K562 (cell line): ENCODE data around the gene DAD1. TPM values are rescaled to one million over a fixed set of nuclear protein-coding genes. Genes with fewer than 3 reads are reported as not detected.

Experiments used
- ADNP ChIP-seq: fragments of 200-800 bp; sonication (Bioruptor generic); IDR thresholded peaks from 2 replicates; pipeline ENCODE4 v1.6.1; 2016; ENCODE audit warnings: missing genetic modification characterization, missing compliant biosample characterization
- HBP1 ChIP-seq: fragments of 450-650 bp; formaldehyde crosslinking; IDR thresholded peaks from 2 replicates; pipeline ENCODE4 v1.4.0; 2022; ENCODE audit warnings: missing genetic modification characterization
- HNRNPUL1 ChIP-seq: fragments of 200-400 bp; formaldehyde crosslinking; IDR thresholded peaks from 2 replicates; pipeline ENCODE4 v1.6.1; 2017; ENCODE audit warnings: low read length
- NBN ChIP-seq: fragments of 450-650 bp; IDR thresholded peaks from 2 replicates; pipeline ENCODE4 v1.6.1; 2016; ENCODE audit warnings: low read depth, mild to moderate bottlenecking
- SIX5 ChIP-seq, 2 experiments: IDR thresholded peaks; 2 replicates each; pipeline ENCODE4 v1.6.1; 2011; ENCODE audit warnings: low read length in 2 of 2, borderline replicate concordance in 1 of 2, low read depth in 1 of 2, mild to moderate bottlenecking in 1 of 2, moderate library complexity in 1 of 2; ENCODE audit not compliant: insufficient read depth in 1 of 2
- SPI1 ChIP-seq: IDR thresholded peaks from 2 replicates; pipeline ENCODE4 v1.6.1; 2011; ENCODE audit warnings: low read depth, low read length, control low read depth, borderline replicate concordance
- TFAM ChIP-seq: fragments of 250-450 bp; sonication (Bioruptor Pico); conservative IDR thresholded peaks from 2 replicates; pipeline ENCODE4 v1.5.0; 2021; ENCODE audit warnings: mild to moderate bottlenecking, moderate library complexity
- ZBTB40 ChIP-seq, 2 experiments: fragments of 450-650 bp in 1 of 2; sonication (generic) in 1 of 2; formaldehyde crosslinking in 1 of 2; IDR thresholded peaks; 2 replicates each; pipeline versions ENCODE4 v1.7.1 to v1.9.0; 2016 to 2022; ENCODE audit warnings: inconsistent platforms in 1 of 2, mild to moderate bottlenecking in 1 of 2, missing genetic modification reagents in 1 of 2
- ZNF79 ChIP-seq: fragments of 250-450 bp; sonication (Bioruptor Pico); IDR thresholded peaks from 2 replicates; pipeline ENCODE4 v1.4.0; 2020; ENCODE audit warnings: low read depth, mild to moderate bottlenecking, moderate library complexity
- polyA plus RNA-seq, 8 experiments: library from polyadenylated mRNA; depleted of rRNA in 4 of 8; stranded (reverse) in 5 of 8; unstranded in 3 of 8; fragments of >200 nt; fragmentation: Nextera tagmentation in 2 of 8; fragmentation: Illumina TruSeq in 1 of 8; extraction: Ambion mirVana in 2 of 8; extraction: Trizol in 1 of 8; gene quantifications; 2 replicates each; pipeline versions ENCODE4 v1.2.1 to v1.2.3, GENCODE V29; 2011 to 2014; ENCODE audit warnings: inconsistent platforms in 1 of 8, missing spikeins in 1 of 8
- total RNA-seq, 7 experiments: library from RNA; depleted of rRNA in 6 of 7; stranded (reverse); fragments of >200 nt in 6 of 7; fragmentation: Illumina TruSeq in 2 of 7; extraction: Trizol in 2 of 7; gene quantifications; 2 replicates each; pipeline versions ENCODE4 v1.2.1 to v1.2.3, GENCODE V29; 2011 to 2021; ENCODE audit warnings: low replicate concordance in 1 of 7

DAD1 gene
- total and polyA plus RNA-seq, 9 of the 15 experiments (the other 6 are each of a cell fraction or from before 2014, with no cell fraction given): 104 to 617 (median 222) TPM

- no peak for TF ChIP-seq ZBTB40 (IDR thresholded peaks at IDR 0.05)
- no peak for TF ChIP-seq ZBTB40 (CRISPR knock-in tag; IDR thresholded peaks at IDR 0.05)
- TF ChIP-seq HBP1 (CRISPR knock-in tag): no peak
- TF ChIP-seq SPI1: peak; percentile 59; the same call in 1 of the 2 replicates
- no peak for TF ChIP-seq ADNP (tag)
- no peak for TF ChIP-seq HNRNPUL1
- no peak for TF ChIP-seq NBN
- TF ChIP-seq SIX5 (IDR thresholded peaks at IDR 0.05; ENCODE audit: borderline replicate concordance in 1 of 2, insufficient read depth in 1 of 2, low read depth in 1 of 2, low read length in 2 of 2): no peak
- TF ChIP-seq ZNF79 (CRISPR knock-in tag): no peak
- no peak for TF ChIP-seq TFAM (CRISPR knock-in tag)
Measured at GRCh38 chr14:22589096-22589839, at the start of gene DAD1 (continued).
